Upper lobe of right lung (tissue), 1 donor: ENCODE results near the gene HDAC4. TPM values are rescaled to one million over a fixed set of nuclear protein-coding genes. Genes with fewer than 3 reads are reported as not detected.
A peak's percentile ranks its signal among the peaks of the same experiment; 100 is the strongest.

Source experiments
- ATAC-seq: fragments of 200-7000 bp; cut with Tn5 transposase; one replicate; pipeline ENCODE4 v1.9.1; 2020; ENCODE audit warnings: mild to moderate bottlenecking, moderate library complexity
- DNase-seq: peaks from one replicate; pipeline ENCODE4 v3.0.0-alpha.2; 2020
- H3K27ac ChIP-seq: fragments of 200-600 bp; one replicate; pipeline ENCODE4 v1.8.0; 2022
- H3K27me3 ChIP-seq: fragments of 200-600 bp; one replicate; pipeline ENCODE4 v1.8.0; 2022; ENCODE audit warnings: mild to moderate bottlenecking
- H3K36me3 ChIP-seq: fragments of 200-600 bp; one replicate; pipeline ENCODE4 v1.8.0; 2022
- H3K4me1 ChIP-seq: fragments of 200-600 bp; one replicate; pipeline ENCODE4 v1.8.0; 2022
- H3K4me3 ChIP-seq: fragments of 200-600 bp; one replicate; pipeline ENCODE4 v1.8.0; 2022; ENCODE audit warnings: mild to moderate bottlenecking
- H3K9me3 ChIP-seq: fragments of 200-600 bp; one replicate; pipeline ENCODE4 v1.8.0; 2022
- intact Hi-C: fragments of 100-400 bp; cut with DNase I; formaldehyde crosslinking; loops from one replicate; pipeline ENCODE4 v1.11.0; 2022
- total RNA-seq: library from RNA; stranded (reverse); fragmentation: NEBNext Ultra II Directional; extraction: Animal tissue kit (Norgen Biotek cat#: 25700); gene quantifications from one replicate; pipeline ENCODE4 v1.2.1, GENCODE V29; 2021
- TF ChIP-seq, protein P1 (sequence below): fragments of 200-600 bp; IDR thresholded peaks from one replicate; pipeline ENCODE4 v1.8.0; 2022; ENCODE audit warnings: antibody characterized with exemption
- donor health status: DM: no; HTN: yes; CAD: no; lungs with severe emphysema.

HDAC4 gene
- total RNA-seq, 1 donor from 2014 or later = 44.1 TPM

GRCh38 chr2:239033801-239034560 lies 366.8 kb downstream of the HDAC4 start:
- TF ChIP-seq, protein P1, sequence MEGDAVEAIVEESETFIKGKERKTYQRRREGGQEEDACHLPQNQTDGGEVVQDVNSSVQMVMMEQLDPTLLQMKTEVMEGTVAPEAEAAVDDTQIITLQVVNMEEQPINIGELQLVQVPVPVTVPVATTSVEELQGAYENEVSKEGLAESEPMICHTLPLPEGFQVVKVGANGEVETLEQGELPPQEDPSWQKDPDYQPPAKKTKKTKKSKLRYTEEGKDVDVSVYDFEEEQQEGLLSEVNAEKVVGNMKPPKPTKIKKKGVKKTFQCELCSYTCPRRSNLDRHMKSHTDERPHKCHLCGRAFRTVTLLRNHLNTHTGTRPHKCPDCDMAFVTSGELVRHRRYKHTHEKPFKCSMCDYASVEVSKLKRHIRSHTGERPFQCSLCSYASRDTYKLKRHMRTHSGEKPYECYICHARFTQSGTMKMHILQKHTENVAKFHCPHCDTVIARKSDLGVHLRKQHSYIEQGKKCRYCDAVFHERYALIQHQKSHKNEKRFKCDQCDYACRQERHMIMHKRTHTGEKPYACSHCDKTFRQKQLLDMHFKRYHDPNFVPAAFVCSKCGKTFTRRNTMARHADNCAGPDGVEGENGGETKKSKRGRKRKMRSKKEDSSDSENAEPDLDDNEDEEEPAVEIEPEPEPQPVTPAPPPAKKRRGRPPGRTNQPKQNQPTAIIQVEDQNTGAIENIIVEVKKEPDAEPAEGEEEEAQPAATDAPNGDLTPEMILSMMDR = no peak
- ATAC-seq (no peak), DNase-seq (no peak)
- Histone ChIP-seq H3K27ac (no peak overlapping the region), H3K9me3 (no peaks in the 10 kb centered on the region), H3K27me3 (peaks cover 9% of the 10 kb centered on the region), H3K4me1 (no peaks in the 10 kb centered on the region), H3K36me3 (no peaks in the 10 kb centered on the region), H3K4me3 (no peak overlapping the region)
- intact Hi-C loops = no loop called here

GRCh38 chr2:239029958-239030357 lies 370.9 kb downstream of the HDAC4 start:
- H3K9me3 ChIP-seq = no peaks in the 10 kb centered on the region
- H3K27me3 ChIP-seq = peaks cover 9% of the 10 kb centered on the region
- intact Hi-C loops = no loop called here
- H3K27ac ChIP-seq = no peak overlapping the region
- H3K36me3 ChIP-seq = no peaks in the 10 kb centered on the region
- DNase-seq (no peak), ATAC-seq (no peak)
- H3K4me1 ChIP-seq = no peaks in the 10 kb centered on the region
- TF ChIP-seq, protein P1 = no peak
- no peak overlapping the region for H3K4me3 ChIP-seq

GRCh38 chr2:239028253-239028619 lies 372.6 kb downstream of the HDAC4 start:
- no peaks in the 10 kb centered on the region for H3K9me3 ChIP-seq
- TF ChIP-seq, protein P1 = no peak
- H3K27me3 ChIP-seq = no peaks in the 10 kb centered on the region
- H3K27ac ChIP-seq = no peak overlapping the region
- H3K4me1 ChIP-seq = no peaks in the 10 kb centered on the region
- no peak for ATAC-seq
- DNase-seq = peak; percentile 53
- no peaks in the 10 kb centered on the region for H3K36me3 ChIP-seq
- no peak overlapping the region for H3K4me3 ChIP-seq
- intact Hi-C loops = no loop called here

DNA sequence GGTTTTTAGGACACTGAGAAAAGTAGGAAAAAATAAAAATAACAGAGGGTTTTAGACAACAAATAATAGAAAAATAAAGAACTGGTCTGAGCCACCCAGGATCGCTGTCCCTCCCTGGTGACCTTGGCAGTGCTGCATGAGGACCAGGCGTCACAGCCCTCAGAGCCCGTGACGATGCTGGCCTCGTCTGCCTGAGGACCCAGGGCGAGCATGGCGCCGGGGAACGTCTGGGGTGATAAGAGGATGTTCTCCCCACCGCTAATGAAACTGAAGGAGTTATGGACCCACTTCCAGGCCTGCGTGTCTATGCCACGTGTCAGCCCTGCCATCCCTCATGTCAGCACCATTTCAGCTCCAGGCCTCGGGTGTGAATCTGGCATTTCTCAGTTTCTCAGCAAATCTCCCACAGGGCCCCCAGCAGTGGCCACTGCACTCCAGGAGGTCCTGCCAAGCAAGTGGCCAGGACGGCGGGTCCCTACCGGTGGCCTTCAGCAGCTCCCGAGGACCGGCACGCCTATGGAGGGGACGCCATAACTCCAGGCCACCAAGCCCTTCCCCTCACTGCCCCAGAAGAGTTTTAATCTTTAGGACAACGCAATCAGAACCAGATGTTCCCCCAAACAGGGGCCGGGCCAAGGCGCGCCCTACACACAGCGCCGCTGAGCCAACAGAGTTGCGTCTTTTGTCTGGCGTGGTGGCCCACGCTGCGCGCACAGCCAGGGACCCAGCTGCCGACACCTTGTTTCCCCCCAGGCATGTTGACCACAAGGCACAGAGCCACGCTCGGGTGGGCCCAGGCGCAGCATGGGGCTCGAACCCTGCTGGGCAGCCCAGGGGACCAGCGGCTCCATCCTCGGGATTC lies 373.2 kb downstream of the HDAC4 start:
- H3K9me3 ChIP-seq = no peaks in the 10 kb centered on the region
- TF ChIP-seq, protein P1 = no peak
- intact Hi-C loops = no loop called here
- ATAC-seq = no peak
- no peak overlapping the region for H3K4me3 ChIP-seq
- H3K27me3 ChIP-seq = no peaks in the 10 kb centered on the region
- peak; percentile 57 for DNase-seq
- no peaks in the 10 kb centered on the region for H3K4me1 ChIP-seq
- H3K36me3 ChIP-seq = no peaks in the 10 kb centered on the region
- no peak overlapping the region for H3K27ac ChIP-seq

DNA sequence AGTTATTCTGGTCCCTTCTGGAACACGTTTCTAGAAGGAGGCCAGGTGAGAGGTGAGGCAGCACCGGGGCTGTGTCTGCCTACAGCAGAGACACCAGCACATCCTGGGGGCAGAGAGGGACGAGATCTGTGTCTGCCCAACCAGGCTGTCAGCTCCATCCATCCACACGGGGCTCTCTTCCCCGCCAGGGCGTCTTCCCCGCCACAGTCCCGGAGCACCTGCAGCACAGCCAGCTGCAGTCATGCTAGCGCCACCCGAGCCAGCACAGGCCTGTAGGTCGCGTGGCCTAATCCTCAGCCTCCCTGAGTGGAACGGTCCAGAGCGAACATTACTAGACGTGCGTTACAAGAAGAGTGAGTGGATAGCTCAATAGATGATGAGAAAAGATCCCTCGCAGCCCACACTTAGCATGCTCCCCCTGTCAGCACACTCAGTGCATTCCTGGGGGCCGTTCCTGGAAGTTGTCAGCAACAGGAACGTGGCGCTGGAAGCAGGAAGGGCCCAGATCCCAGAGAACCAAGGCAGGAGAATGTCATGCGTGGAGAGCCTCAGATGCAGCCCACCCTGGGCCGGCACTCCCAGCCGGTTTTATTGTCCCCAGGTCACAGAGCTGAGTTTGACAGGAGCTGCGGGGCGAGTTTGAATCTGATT lies 374.0 kb downstream of the HDAC4 start:
- Histone ChIP-seq H3K27ac (no peak overlapping the region), H3K27me3 (no peaks in the 10 kb centered on the region), H3K36me3 (no peaks in the 10 kb centered on the region), H3K4me1 (no peaks in the 10 kb centered on the region), H3K4me3 (no peak overlapping the region), H3K9me3 (no peaks in the 10 kb centered on the region)
- no peak for ATAC-seq
- peak; percentile 46 for DNase-seq
- TF ChIP-seq, protein P1 = no peak
- intact Hi-C loops = no loop called here
